Measurements from ENCODE around the gene CES1.
"Not testable (repeated sequence)": the region's sequence is repeated elsewhere in the genome, so short reads cannot be mapped to it uniquely, and the experiment has no call there.

The CES1 gene

GRCh38 chr16:55756963-55757362 lies 75.9 kb downstream of the CES1 start:
- H3K4me3 ChIP-seq (ENCODE audit: low read depth, low read length): no peak overlapping the region
- TF ChIP-seq, protein P1, sequence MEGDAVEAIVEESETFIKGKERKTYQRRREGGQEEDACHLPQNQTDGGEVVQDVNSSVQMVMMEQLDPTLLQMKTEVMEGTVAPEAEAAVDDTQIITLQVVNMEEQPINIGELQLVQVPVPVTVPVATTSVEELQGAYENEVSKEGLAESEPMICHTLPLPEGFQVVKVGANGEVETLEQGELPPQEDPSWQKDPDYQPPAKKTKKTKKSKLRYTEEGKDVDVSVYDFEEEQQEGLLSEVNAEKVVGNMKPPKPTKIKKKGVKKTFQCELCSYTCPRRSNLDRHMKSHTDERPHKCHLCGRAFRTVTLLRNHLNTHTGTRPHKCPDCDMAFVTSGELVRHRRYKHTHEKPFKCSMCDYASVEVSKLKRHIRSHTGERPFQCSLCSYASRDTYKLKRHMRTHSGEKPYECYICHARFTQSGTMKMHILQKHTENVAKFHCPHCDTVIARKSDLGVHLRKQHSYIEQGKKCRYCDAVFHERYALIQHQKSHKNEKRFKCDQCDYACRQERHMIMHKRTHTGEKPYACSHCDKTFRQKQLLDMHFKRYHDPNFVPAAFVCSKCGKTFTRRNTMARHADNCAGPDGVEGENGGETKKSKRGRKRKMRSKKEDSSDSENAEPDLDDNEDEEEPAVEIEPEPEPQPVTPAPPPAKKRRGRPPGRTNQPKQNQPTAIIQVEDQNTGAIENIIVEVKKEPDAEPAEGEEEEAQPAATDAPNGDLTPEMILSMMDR (IDR thresholded peaks at IDR 0.05; ENCODE audit: low read depth, low read length, missing control alignments): no peak
- DNase-seq (ENCODE audit: low read depth): no peak

GRCh38 chr16:55754056-55754455 lies 78.8 kb downstream of the CES1 start:
- TF ChIP-seq, protein P1 (IDR thresholded peaks at IDR 0.05; ENCODE audit: low read depth, low read length, missing control alignments): no peak
- DNase-seq (ENCODE audit: low read depth): no peak
- no peak overlapping the region for H3K4me3 ChIP-seq (ENCODE audit: low read depth, low read length)

GRCh38 chr16:55753145-55753631 lies 79.7 kb downstream of the CES1 start:
- not testable (repeated sequence) for DNase-seq (ENCODE audit: low read depth); H3K4me3 ChIP-seq (ENCODE audit: low read depth, low read length)
